GM23338 (cell line): ENCODE data around the gene ATP5PO.

ENCODE experiments used
- CREB1 ChIP-seq: fragments of 250-450 bp; sonication (Bioruptor Pico); IDR thresholded peaks from 2 replicates; pipeline ENCODE4 v1.5.0; 2020; ENCODE audit warnings: low read depth, mild to moderate bottlenecking, moderate library complexity
- CTCF ChIP-seq, 2 experiments: fragments of 200-600 bp in 1 of 2; sonication (generic) in 1 of 2; conservative IDR thresholded peaks; 2 replicates each; pipeline versions ENCODE4 v1.5.1 to v1.6.1; 2016 to 2017; ENCODE audit warnings: antibody characterized with exemption in 2 of 2, low read depth in 2 of 2, mild to moderate bottlenecking in 2 of 2, moderate library complexity in 1 of 2
- EZH2 ChIP-seq: fragments of 200-600 bp; sonication (generic); IDR thresholded peaks from one replicate; pipeline ENCODE4 v1.8.0; 2017; ENCODE audit warnings: antibody characterized with exemption, mild to moderate bottlenecking, low read depth; ENCODE audit not compliant: unreplicated experiment
- EZH2phosphoT487 ChIP-seq: fragments of 200-600 bp; sonication (generic); IDR thresholded peaks from one replicate; pipeline ENCODE4 v1.8.1; 2018; ENCODE audit warnings: antibody characterized with exemption; ENCODE audit not compliant: unreplicated experiment
- JUNB ChIP-seq: IDR thresholded peaks from one replicate; pipeline ENCODE4 v1.6.1; 2016; ENCODE audit warnings: antibody characterized with exemption; ENCODE audit not compliant: unreplicated experiment
- POLR2AphosphoS5 ChIP-seq: IDR thresholded peaks from 2 replicates; pipeline ENCODE4 v1.6.1; 2016; ENCODE audit warnings: antibody characterized with exemption, low read depth
- ZNF114 ChIP-seq: fragments of 250-450 bp; sonication (Bioruptor Pico); IDR thresholded peaks from 2 replicates; pipeline ENCODE4 v1.5.0; 2020; ENCODE audit warnings: mild to moderate bottlenecking, moderate library complexity
- ZNF331 ChIP-seq: fragments of 250-450 bp; sonication (Bioruptor Pico); IDR thresholded peaks from 2 replicates; pipeline ENCODE4 v1.5.0; 2020; ENCODE audit warnings: low read depth, mild to moderate bottlenecking, moderate library complexity
- TF ChIP-seq, protein P1 (sequence below): IDR thresholded peaks from 2 replicates; pipeline ENCODE4 v1.6.1; 2016; ENCODE audit warnings: antibody characterized with exemption
- TF ChIP-seq, protein P2 (sequence below): IDR thresholded peaks from one replicate; pipeline ENCODE4 v1.6.1; 2018; ENCODE audit warnings: antibody characterized with exemption; ENCODE audit not compliant: unreplicated experiment

DNA sequence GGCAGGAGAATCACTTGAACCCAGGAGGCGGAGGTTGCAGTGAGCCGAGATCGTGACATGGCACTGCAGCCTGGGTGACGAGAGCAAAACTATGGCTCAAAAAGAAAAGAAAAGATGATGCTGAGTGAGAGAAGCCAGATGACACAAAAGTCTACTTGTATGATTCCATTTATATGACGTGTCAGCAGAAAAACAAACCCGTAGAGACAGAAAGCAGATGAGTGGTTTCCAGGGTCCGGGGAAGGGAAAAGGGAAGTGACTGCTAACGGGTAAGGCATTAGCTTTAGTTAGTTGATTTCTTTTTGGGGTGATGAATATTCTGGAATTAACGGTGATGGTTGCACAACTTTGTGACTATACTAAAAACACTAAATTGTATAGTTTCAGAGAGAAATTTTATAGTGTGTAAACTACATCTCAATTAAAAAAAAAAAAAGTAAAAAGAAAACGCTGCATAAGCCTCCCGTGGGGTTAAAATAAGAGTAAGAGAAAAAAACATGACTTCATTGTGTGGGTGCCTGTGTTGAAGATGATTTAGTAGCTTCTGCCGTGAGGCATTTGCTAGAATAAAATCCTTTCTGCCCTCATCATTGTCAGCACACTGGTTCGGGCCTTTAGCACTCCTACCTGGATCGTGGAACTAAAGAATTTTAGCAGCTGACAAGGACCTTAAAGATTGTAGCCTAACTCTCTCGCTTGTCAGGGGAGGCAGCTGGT, 24.7 kb upstream of the ATP5PO start:
- TF ChIP-seq EZH2phosphoT487, result no peak
- TF ChIP-seq POLR2AphosphoS5, result no peak
- TF ChIP-seq, protein P1, sequence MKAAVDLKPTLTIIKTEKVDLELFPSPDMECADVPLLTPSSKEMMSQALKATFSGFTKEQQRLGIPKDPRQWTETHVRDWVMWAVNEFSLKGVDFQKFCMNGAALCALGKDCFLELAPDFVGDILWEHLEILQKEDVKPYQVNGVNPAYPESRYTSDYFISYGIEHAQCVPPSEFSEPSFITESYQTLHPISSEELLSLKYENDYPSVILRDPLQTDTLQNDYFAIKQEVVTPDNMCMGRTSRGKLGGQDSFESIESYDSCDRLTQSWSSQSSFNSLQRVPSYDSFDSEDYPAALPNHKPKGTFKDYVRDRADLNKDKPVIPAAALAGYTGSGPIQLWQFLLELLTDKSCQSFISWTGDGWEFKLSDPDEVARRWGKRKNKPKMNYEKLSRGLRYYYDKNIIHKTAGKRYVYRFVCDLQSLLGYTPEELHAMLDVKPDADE, result no peak
- no peak for TF ChIP-seq CTCF (conservative IDR thresholded peaks at IDR 0.05; ENCODE audit: low read depth in 2 of 2)
- no peak for TF ChIP-seq EZH2
- TF ChIP-seq, protein P2, sequence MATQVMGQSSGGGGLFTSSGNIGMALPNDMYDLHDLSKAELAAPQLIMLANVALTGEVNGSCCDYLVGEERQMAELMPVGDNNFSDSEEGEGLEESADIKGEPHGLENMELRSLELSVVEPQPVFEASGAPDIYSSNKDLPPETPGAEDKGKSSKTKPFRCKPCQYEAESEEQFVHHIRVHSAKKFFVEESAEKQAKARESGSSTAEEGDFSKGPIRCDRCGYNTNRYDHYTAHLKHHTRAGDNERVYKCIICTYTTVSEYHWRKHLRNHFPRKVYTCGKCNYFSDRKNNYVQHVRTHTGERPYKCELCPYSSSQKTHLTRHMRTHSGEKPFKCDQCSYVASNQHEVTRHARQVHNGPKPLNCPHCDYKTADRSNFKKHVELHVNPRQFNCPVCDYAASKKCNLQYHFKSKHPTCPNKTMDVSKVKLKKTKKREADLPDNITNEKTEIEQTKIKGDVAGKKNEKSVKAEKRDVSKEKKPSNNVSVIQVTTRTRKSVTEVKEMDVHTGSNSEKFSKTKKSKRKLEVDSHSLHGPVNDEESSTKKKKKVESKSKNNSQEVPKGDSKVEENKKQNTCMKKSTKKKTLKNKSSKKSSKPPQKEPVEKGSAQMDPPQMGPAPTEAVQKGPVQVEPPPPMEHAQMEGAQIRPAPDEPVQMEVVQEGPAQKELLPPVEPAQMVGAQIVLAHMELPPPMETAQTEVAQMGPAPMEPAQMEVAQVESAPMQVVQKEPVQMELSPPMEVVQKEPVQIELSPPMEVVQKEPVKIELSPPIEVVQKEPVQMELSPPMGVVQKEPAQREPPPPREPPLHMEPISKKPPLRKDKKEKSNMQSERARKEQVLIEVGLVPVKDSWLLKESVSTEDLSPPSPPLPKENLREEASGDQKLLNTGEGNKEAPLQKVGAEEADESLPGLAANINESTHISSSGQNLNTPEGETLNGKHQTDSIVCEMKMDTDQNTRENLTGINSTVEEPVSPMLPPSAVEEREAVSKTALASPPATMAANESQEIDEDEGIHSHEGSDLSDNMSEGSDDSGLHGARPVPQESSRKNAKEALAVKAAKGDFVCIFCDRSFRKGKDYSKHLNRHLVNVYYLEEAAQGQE, result no peak
- TF ChIP-seq JUNB, result no peak
- no peak for TF ChIP-seq ZNF114 (CRISPR knock-in tag)
- no peak for TF ChIP-seq ZNF331
- no peak for TF ChIP-seq CREB1 (CRISPR knock-in tag)
